ENCODE data around the gene CLIC5.

DNA sequence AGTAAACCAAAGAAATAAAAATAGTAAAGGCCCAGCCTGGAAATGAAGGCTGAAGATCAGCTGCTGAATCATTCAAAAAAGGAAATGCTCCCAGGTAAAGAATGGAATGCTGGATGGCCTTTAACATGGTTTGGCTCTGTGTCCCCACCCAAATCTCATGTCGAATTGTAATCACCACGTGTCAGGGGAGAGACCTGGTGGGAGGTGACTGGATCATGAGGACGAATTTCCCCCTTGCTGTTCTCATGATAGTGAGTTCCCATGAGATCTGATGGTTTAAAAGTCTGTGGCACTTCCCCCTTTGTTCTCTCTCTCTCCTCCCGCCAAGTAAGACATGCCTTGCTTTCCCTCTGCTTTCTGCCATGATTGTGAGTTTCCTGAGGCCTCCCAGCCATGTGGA lies 9.9 kb upstream of the CLIC5 start:
- no peak for TF ChIP-seq POLR2A (IDR thresholded peaks at IDR 0.05)
- TF ChIP-seq, protein P1, sequence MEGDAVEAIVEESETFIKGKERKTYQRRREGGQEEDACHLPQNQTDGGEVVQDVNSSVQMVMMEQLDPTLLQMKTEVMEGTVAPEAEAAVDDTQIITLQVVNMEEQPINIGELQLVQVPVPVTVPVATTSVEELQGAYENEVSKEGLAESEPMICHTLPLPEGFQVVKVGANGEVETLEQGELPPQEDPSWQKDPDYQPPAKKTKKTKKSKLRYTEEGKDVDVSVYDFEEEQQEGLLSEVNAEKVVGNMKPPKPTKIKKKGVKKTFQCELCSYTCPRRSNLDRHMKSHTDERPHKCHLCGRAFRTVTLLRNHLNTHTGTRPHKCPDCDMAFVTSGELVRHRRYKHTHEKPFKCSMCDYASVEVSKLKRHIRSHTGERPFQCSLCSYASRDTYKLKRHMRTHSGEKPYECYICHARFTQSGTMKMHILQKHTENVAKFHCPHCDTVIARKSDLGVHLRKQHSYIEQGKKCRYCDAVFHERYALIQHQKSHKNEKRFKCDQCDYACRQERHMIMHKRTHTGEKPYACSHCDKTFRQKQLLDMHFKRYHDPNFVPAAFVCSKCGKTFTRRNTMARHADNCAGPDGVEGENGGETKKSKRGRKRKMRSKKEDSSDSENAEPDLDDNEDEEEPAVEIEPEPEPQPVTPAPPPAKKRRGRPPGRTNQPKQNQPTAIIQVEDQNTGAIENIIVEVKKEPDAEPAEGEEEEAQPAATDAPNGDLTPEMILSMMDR (IDR thresholded peaks at IDR 0.05), result no peak
